Measurements from ENCODE around the gene DPM1.

The DPM1 gene

DNA sequence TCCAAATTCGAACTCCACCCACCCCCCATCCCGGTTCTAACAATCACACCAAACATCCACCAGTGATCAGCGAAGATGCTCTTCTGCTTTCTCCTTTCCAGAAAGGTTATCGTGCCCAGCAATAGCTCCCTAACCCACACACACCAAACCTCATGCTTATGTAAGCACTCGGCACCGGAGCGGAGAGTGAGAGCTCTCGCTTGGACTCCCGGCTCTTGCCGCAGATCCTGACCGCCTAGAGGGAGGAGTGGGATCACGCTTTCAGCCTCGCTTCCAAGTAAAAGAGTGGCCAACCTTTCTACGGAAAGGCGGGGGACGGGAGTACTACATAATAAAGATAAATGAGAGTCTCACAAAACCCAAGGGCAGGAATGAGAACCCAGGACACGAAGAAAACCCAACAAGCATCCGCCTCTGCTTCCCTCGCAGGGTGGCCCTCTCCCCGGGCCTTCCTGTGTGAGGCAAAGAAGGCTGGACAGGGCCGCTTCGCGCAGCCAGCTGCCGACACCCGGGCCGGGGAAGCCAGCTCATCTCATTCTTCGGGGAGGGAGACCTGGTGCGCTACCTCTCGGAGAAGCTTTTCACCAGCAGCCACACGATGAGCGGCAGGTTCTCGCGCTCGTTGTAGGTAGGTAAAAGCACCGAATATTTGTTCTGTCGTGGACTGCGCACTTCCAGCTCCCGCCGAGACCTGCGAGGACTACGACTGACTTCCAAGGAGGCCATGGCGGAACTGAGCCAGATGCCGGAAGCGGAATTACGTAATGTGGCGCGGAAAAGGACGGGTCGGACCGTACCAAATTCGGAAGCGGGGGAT, at the start of gene DPM1:
TSS of gene DPM1 (minus strand) at position 735 of the 817 bp plus-strand sequence. CDS start at position 726, 9 bp downstream.
- DNase-seq, result peak; percentile 87

DNA sequence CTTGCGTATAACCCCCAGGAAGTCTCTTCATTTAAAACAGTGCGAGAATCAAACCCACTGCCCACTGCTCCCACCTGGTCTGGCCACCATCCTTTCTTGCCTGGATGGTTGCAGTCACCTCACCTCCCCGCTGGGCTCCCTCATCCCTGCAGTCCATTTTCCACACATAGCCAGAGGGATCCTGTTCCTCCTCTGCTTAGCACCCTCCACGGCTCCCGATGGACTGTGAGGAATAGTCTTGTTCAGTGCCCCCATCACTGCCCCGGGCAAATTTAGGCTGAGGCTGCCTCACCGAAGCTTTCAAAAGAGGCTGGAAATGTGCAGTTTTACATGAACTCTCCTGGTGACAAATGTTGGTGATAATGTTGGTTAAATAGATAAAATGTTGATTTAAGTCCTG, 46.9 kb upstream of the DPM1 start:
- DNase-seq, result no peak

DNA sequence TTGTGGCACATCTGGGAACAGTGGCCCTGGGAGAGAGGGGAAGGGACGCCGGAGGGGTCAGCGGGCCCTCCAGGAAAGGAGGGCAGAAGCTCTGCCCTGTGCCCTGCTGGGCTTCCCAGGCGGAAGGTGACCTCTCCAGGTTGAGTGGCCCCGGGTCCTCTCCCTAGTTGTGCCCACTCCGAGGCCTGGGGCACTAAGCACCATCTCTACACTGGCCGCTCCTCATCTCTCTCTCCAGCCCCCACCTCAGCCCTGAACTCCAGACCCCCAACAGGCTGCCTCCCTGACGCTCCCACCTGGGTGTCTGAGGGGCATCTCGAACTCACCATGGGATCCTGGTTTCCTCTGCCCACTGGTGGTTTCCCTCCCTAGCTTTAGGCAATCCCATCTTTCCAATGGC, 46.4 kb upstream of the DPM1 start:
- no peak for DNase-seq

DNA sequence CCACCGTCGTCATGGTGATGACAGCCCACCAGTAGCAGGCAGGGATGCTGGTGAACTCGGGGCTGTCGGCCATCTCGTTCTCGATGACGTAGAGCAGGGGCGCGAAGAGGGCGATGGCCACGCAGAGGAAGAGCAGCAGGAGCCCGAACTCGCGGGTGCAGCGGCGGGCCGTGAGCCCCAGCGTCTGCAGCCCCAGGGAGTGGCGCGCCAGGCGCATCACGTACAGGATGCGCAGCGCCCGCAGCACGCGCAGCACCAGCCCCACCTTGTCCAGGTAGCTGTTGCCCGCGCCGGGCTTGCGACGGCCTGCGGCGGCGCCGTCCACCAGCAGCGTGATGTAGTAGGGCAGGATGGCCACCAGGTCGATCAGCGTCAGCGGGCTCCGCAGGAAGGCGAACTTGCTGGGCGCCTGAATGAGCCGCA, 46.0 kb upstream of the DPM1 start:
- DNase-seq, result no peak

DNA sequence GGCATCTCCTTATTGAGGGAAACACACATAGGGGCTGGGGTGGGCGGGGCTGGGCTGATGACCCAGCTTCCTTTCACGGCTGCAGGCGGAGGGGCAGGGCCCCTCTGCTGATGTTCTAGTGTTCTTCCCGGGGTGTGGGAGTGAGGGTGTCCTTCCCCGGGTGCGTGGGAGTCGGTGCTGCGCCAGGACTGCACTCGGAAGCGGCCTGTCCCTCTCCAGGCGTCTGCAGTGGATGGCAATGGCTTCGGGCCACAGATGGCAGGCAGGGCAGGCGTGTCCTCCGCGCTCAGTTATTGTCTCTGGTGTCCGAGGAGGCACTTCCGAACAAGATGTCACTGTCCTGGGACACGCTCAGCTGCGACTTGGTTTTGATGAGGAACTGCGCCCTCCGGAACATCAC, 45.4 kb upstream of the DPM1 start:
- DNase-seq, result no peak

DNA sequence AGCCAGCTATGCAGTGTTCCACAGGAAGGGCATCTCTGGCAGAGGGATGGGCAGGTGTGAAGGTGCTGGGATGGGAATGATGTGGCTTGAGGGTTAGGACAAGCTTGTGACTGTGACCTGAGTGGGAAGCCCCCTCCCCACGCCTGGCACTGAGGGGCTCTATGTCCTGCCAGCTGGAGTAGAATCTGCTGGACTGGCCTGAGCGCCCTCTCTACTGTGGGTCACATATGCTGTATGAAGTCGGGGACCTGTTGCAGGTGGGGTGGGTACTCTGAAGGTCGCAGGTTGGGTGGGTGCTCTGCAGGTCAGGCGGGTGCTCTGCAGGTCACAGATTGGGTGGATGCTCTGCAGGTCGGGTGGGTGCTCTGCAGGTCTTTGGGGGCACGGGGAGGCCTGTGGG, 44.3 kb upstream of the DPM1 start:
- no peak for DNase-seq

DNA sequence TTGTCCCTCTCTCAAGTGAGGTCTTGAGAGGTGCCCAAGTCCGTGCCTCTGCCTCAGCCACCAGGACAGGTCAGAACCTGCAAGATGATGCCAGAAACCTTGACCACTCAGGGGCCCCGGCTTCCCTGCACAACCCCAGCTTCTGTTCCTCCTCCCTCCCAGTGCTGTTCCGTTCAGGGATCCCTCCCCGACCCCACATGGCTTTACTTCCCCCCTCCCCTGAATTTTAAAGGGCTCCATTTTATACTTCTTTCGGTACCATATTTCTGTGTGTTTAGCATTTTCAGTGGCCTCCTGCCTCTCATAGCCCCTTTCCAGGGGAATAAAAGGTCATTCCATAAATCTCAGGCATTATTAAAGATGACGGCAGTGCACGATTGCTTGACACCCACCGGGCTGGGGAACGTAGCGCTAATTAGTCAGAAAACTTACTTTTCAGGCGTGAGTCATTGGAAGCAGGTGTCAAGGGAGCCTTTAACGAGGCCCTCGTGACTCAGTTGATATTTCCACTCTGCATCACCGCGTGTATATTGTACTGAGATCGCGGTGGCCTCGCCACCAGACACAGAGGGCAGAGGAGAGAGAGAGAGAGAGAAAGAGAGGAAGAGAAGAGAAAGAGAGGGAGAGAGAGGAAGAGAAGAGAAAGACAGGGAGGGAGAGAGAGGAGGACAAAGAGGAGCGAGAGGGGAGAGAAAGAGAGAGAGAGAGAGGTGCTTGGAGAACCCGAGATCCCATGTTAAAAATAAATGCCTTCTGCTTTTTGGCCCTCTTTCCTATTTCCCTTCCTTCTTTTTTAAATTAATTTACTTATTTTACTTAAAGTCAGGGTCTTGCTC, 43.3 kb upstream of the DPM1 start:
- DNase-seq, result no peak

DNA sequence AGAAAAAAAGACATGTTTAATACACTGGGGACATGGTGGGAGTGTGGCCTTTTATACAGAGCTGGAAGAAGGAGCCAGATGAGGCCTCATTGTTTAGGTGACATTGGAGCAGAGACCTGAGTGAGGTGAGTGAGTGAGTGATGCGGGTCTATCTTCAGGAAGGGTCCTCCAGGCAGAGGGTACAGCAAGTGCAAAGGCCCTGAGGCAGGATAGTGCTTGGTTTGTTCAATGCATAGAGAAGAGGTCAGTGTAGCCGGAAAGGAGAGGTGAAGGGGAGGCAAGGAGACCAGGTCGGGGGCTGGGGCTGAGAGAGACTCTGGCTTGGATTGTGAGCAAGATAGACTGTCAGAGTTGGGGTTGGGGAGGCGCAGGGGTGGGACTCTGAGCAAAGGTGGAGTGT, 41.0 kb upstream of the DPM1 start:
- no peak for DNase-seq

DNA sequence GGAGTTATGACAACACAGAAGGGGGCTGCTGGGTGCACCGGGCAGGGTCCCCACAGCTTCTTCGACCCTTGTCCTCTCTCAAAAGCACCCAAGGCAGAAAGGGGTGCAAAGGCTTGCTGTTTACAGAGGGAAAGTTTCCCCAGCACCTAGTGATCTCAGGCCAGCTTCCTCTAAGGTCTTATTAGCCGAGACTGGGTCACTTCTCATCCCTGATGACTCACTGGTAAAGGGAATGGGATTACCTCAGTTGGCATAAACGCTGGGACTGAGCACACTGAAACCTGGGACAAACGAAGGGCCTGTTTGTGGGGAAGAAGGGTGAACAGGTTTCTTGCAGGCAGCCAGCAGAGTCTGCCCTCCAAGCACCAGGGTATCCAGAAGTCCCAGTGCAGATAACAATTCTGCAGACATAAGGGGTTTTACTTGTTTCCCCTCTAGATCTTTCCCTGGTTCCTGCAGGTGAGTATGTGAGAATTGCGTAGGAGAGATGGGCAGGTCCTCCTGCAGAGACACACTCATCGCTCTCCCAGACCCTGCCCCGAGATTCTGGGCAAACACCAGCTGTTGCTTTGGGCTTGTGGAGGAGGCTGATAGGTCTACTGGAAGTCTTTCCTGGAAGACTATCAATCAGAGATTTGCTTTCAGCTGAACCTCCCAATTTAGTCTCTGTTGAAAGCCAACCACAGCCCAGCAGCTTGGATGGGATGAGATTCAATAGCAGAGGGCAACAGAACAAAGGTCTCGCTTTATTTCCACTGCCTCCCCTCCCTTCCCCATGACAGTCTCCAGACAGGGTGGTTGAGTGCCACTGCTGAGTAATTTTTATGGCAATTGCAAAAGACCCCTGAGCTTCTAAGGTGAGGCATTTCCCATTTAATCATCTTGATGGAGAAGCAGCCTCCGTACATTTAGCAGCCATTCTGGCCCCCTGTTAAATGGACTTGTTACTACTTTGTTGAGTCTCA, 38.9 kb upstream of the DPM1 start:
- DNase-seq, result no peak

DNA sequence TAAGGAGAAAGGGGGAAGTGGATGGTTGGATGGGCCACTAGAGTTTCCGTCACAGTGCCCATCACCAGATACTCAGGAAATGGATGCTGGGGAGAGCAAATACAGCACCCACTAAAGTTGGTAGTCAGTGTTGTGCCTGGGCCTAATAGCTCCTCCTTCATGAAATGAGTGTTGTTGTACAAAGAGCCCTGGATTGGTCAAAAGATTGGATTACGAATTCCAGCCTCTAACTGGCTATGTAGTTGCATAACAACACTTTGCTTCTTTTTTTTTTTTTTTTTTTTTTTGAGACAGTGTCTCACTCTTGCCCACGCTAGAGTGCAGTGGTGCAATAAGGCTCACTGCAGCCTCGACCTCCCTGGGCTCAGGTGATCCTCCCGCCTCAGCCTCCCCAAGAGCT, 37.2 kb upstream of the DPM1 start:
- no peak for DNase-seq

DNA sequence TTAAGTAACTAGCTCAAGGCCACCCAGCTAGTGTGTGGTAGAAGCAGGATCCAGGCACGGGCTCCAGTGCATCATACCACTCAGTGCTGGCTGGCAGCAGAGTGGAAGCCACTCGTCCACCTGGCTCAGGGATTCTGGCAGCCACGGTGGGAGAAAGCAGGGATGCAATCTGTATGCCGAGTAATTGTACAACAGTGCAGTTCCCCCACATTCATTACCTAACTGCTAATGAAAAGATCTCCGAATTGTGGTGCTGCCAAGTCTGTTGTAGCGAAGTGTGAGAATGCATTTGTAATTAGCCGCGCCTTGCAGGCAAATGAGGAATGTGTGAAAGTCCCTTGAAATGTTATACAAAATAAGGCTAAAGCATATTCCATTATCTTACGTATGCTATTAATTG, 35.5 kb upstream of the DPM1 start:
- DNase-seq, result no peak

DNA sequence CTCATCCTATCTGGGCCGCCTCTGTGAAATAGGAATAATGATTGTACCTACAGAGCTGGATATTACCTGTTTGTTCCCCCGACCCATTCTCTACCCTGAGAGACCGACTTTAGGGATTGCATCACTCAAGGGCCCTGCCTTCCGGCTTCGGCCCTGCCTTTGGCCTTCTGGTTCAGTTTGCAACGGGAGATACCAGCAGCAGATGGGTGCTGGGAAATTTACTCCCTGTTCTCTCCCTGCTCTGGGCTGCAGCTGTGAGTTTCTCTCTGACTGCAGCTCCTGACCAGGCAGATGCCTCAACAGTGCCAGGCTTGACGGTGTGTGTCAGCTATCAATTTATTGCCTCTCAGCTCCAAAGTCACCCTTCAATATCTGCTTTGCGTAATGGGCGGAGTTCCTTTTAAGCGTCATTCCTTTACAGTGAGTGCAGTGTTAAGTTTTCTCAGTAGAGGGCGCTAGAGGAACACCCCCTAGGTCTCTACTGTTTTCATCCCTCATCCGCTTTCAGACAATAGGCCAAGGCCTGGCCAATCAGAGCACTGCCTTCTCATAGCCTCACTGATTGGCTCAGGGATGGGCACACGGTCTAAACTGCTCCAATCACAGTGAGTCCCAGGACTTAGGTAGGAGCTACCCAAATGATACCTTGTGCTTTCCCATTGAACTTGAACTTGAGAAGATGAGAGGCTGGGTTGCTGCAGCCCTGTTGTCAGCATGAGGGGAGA, 34.6 kb upstream of the DPM1 start:
- DNase-seq, result peak; percentile 31

DNA sequence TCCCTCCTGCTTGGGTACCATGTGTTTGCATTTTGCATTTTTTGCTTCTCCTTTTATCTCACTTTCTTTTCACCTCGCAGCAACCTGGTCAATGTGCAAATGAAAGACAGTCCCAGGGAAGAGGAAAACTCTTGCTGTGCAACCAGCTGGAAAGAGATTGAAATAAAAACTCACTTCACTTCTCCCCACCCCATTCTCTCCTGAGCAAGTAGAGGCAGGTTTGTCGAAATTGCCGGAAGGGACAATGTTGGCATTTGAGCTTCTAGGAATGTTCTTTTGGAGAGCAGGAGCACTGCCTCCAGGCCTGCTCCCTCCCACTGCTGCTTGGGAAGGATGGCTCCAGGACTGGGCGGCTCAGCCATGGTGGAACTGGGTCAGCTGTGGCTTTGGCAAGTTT, 34.0 kb upstream of the DPM1 start:
- DNase-seq, result no peak

DNA sequence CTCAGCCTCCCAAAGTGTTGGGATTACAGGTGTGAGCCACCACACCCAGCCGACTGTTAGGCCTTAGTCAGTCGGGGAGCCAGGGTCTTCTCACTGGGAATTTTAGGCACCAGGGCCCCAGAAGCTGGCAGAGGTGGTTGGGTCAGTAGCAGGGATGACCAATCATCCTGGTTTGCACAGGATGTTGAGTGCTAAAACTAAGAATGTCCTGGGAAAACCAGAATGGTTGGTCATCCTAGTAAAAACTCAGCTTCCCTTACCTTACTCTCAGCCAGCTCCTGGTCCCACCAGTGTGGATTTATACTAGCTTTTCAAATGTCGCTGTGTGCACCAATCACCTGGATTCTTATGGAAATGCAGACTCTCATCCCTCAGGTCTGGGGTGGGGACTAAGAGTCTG, 32.7 kb upstream of the DPM1 start:
- DNase-seq, result no peak

DNA sequence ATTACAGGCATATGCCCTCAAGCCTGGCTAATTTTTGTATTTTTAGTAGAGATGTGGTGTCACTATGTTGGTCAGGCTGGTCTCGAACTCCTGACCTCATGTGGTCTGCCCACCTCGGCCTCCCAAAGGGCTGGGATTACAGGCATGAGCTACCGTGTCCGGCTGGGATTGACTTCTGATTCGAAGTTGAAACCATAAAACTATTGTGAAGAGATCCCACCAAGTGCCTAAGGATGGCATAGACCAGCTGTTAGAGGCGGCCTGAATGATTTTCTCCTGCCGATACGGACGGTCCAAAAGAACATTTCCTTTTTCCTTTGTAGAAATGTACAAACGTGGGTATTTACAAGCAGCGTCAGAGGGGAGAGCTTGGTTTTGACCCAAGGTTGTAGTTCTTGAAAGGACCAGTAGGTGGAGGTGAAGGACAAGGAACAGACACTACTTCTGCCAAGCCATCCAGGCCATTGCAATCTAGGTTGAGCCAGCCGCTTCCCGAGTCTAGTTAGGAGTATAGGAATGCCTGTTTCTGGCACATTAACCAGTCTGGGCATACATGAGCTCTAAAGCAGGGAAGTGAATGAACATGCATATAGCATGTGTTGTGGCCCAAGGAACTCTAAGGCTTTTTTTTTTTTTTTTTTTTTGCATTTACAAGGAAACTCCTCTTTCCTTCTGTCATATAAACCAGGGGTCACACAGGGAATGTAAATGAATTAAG, 29.3 kb upstream of the DPM1 start:
- peak; percentile 68 for DNase-seq

DNA sequence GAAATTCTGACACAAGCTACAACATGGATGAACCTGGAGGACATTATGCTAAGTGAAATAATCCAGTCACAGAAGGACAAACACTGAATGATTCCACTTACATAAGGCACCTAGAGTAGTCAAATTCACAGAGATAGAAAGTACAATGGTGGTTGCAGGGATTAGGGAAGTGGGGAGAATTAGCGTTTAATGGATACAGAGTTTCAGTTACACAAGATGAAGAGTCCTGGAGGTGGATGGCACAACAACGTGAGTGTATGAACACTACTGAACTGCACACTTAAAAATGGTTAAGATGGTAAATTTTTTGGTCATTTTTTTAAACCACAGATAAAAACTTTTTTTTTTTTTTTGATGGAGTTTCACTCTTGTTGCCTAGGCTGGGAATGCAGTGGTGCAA, 25.0 kb upstream of the DPM1 start:
- no peak for DNase-seq

DNA sequence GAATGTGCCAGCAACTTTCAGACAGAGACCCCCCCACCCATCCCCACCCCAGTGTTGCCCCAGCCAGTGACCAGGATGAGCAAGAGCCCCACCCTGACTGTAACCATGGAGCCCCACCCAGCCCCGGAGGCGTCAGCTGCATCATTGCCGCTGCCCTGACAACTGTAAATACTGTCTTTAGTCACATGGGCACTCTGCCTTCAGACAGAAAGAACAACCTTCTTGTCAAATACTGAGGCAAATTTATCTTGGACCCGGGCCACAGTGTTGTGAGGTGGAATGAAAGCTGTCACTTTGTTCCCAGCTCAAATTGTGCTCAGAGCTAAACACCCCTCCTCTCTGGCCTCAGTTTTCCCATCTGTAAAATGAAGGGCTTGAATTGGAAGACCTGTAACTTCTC, 24.0 kb upstream of the DPM1 start:
- peak; percentile 56 for DNase-seq

DNA sequence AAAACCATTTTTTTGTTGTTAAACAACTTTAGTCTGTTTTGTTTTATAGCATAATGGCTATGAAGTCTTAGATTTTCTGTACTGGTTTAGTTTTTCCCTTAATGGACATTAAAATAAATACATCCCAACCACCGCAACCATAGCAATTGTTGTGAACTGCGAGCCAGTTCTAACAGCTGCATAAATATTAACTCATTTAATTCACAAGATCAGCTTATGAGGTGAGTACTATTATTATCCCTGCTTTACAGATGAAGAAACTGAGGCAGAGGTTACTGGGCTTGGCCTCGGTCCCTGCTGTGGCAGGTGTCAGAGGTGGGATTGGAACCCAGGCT, 23.3 kb upstream of the DPM1 start:
- DNase-seq, result no peak

DNA sequence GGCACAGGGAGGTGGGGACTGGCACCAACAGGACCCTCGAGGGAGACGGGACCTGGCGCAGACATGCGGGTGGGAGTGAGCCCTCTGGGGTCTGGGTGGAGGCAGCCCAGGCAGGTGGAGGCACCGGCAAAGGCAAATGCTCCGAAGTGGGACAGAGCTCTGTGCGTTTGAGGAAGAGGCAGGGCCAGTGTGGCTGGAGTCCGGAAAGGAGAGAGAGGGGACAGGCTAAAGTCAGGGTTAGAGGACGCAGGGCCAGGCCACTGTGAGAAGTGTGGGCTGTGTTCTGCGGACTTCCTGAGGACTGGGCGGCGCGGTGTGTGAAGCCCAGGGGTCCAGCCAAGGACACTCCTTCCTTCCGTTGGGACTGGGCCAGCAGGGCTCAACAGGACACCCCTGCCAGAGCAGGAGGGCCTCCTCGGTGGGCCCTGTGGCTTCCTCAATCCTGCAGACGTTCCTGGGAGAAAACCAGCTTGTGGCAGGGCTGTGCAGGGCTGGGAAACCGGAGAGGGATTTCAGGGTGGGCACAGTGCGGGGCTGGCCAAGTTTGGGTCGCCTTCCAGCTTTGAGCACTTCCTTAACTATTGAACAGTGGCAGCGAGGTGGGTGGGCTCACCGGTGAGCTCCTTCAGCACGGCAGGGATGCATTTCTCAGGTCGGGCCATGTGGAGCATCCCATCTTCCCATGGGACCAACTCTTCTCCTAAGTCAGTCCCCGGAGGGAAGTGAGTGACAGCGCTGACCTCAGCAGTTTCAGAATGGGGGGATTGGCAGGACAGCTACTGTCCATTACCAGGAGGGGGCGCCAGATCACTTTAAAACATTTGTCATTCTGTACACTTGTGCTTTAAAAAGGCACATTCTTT, 22.8 kb upstream of the DPM1 start:
- DNase-seq, result no peak

DNA sequence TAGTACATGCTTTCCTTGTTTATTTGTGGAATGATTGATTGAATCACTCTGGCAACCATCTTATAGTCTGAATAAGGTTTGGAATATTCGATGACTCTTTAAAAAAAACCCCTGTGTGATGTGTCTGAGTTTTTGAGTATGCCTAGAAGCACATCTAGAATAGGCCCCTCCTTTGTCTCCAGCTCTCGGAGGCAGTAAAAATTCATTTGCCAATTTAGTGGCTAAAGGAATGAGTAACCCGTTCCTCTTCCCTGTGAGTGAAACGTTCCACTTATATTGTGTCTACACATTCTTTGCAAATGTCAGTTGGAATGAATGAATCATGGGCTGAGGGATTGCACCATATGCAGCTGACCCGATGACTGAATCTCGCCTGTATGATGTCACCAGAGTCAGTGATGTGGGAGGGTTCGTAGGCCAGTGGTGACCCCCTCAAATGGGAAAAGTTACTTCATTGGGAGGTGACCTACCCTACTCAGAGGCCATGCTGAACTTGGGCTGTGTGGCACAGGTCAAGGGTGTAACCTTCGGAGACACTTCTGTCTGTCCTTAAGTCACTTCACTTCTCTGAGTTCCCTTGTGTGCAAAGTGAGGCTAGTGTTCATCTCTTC, 21.8 kb upstream of the DPM1 start:
- no peak for DNase-seq

Measured in DMS153 (cell line).